Measurements from ENCODE around the gene FKBP5.
"Not testable (repeated sequence)": the region's sequence is repeated elsewhere in the genome, so short reads cannot be mapped to it uniquely, and the experiment has no call there.

Gene FKBP5

GRCh38 chr6:35544769-35545361 lies 143.8 kb downstream of the FKBP5 start:
- no peak for DNase-seq (ENCODE audit: low read depth, low spot score)

GRCh38 chr6:35543459-35544193 lies 145.1 kb downstream of the FKBP5 start:
- DNase-seq (ENCODE audit: low read depth, low spot score), result no peak

GRCh38 chr6:35541836-35542235 lies 146.9 kb downstream of the FKBP5 start:
- DNase-seq (ENCODE audit: low read depth, low spot score), result no peak

DNA sequence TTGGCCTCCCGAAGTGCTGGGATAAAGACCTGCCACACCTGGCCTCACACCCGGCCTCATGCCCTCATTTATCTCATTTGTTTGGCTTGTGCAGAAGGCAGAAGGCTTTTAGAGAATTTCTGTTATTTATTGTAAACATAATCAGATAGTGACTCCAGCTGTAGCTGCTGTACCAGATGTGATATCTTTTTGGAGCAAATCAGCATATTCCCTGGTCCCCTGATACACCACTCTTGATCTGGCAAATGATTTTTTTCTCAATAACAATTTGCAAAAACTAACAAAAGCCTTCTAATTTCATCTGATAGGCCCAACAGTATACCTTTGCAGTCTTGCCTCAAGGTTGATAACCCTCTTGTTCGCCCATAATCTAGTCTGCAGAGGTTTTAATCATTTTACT lies 149.5 kb downstream of the FKBP5 start:
- no peak for DNase-seq (ENCODE audit: low read depth, low spot score)

GRCh38 chr6:35535847-35536246 lies 152.9 kb downstream of the FKBP5 start:
- not testable (repeated sequence) for DNase-seq (ENCODE audit: low read depth, low spot score)

- no peak for DNase-seq (ENCODE audit: low read depth, low spot score)
Observed at GRCh38 chr6:35534407-35535170, 154.1 kb downstream of the FKBP5 start.

- DNase-seq (ENCODE audit: low read depth, low spot score), result no peak
Observed at GRCh38 chr6:35533981-35534380, 154.7 kb downstream of the FKBP5 start.

GRCh38 chr6:35532126-35532525 lies 156.6 kb downstream of the FKBP5 start:
- no peak for DNase-seq (ENCODE audit: low read depth, low spot score)

DNA sequence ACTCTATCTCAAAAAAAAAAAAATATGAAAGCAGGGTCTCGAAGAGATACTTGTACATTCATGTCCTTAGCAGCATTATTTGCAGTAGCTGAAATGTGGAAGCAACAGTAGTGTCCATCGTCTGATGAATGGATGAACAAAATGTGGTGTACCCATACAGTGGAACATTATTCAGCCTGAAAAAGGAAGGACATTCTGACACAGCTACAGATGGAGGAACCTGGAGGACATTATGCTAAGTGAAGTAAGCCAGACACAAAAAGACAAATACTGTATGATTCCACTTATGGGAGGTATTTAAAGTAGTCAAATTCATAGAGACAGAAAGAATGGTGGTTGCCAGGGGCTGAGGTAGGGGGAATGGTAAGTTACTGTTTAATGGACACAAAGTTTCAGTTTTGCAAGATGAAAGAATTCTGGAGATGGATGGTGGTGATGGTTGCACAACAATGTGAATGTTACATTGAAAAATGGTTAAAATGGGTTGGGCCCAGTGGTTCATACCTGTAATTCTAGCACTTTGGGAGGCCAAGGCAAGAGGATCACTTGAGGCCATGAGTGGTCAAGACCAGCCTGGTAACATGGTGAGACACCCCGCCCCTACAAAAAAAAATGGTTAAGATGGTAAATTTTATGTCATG lies 164.2 kb downstream of the FKBP5 start:
- no peak for DNase-seq (ENCODE audit: low read depth, low spot score)

Measured in brain pericyte (primary cell).